Measurements from ENCODE around the gene SATB2.

SATB2 gene

DNA sequence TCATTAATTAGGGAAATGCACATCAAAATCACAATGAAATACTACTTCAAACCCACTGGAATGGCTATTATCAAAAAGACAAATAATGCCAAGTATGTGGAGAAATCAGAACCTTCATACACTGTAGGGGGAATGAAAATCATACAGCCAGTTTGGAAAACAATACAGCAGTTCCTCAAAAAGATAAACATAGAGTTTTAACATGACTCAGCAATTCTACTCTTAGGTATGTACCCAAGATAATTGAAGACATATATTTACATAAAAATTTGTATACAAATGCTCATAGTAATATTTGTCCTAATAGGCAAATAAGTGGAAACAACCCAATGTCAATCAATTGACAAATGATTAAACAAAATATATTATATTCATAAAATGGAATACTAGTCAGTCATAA, 45.4 kb upstream of the SATB2 start:
- no peak for ATAC-seq
- TF ChIP-seq ZFP3 (CRISPR knock-in tag; IDR thresholded peaks at IDR 0.05), result no peak
- TF ChIP-seq BACH2 (CRISPR knock-in tag; IDR thresholded peaks at IDR 0.05; ENCODE audit: borderline replicate concordance), result no peak
- TF ChIP-seq, protein P1, sequence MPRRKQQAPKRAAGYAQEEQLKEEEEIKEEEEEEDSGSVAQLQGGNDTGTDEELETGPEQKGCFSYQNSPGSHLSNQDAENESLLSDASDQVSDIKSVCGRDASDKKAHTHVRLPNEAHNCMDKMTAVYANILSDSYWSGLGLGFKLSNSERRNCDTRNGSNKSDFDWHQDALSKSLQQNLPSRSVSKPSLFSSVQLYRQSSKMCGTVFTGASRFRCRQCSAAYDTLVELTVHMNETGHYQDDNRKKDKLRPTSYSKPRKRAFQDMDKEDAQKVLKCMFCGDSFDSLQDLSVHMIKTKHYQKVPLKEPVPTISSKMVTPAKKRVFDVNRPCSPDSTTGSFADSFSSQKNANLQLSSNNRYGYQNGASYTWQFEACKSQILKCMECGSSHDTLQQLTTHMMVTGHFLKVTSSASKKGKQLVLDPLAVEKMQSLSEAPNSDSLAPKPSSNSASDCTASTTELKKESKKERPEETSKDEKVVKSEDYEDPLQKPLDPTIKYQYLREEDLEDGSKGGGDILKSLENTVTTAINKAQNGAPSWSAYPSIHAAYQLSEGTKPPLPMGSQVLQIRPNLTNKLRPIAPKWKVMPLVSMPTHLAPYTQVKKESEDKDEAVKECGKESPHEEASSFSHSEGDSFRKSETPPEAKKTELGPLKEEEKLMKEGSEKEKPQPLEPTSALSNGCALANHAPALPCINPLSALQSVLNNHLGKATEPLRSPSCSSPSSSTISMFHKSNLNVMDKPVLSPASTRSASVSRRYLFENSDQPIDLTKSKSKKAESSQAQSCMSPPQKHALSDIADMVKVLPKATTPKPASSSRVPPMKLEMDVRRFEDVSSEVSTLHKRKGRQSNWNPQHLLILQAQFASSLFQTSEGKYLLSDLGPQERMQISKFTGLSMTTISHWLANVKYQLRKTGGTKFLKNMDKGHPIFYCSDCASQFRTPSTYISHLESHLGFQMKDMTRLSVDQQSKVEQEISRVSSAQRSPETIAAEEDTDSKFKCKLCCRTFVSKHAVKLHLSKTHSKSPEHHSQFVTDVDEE (CRISPR knock-in tag; IDR thresholded peaks at IDR 0.05), result no peak
- no peak for TF ChIP-seq ZNF70 (CRISPR knock-in tag; IDR thresholded peaks at IDR 0.05)
- TF ChIP-seq, protein P2, sequence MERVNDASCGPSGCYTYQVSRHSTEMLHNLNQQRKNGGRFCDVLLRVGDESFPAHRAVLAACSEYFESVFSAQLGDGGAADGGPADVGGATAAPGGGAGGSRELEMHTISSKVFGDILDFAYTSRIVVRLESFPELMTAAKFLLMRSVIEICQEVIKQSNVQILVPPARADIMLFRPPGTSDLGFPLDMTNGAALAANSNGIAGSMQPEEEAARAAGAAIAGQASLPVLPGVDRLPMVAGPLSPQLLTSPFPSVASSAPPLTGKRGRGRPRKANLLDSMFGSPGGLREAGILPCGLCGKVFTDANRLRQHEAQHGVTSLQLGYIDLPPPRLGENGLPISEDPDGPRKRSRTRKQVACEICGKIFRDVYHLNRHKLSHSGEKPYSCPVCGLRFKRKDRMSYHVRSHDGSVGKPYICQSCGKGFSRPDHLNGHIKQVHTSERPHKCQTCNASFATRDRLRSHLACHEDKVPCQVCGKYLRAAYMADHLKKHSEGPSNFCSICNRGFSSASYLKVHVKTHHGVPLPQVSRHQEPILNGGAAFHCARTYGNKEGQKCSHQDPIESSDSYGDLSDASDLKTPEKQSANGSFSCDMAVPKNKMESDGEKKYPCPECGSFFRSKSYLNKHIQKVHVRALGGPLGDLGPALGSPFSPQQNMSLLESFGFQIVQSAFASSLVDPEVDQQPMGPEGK (CRISPR knock-in tag; IDR thresholded peaks at IDR 0.05; ENCODE audit: borderline replicate concordance), result no peak
- TF ChIP-seq GLIS3 (CRISPR knock-in tag; IDR thresholded peaks at IDR 0.05), result no peak
- no peak for TF ChIP-seq PPARA (CRISPR knock-in tag; IDR thresholded peaks at IDR 0.05; ENCODE audit: borderline replicate concordance)
- TF ChIP-seq TCF4 (CRISPR knock-in tag; IDR thresholded peaks at IDR 0.05; ENCODE audit: borderline replicate concordance), result no peak

DNA sequence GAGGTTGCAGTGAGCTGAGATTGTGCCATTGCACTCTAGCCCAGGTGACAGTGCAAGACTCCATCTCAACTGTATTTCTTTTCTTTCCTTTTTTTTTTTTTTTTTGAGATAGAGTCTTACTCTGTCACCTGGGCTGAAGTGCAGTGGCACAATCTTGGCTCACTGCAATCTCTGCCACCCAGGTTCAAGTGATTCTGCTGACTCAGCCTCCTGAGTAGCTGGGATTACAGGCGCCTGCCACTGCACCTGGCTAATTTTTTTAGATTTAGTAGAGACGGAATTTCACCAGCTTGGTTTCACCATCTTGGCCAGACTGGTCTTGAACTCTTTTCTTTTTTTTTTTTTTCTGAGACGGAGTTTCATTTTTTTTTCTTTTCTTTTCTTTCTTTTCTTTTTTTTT, 41.3 kb upstream of the SATB2 start:
- TF ChIP-seq, protein P3, sequence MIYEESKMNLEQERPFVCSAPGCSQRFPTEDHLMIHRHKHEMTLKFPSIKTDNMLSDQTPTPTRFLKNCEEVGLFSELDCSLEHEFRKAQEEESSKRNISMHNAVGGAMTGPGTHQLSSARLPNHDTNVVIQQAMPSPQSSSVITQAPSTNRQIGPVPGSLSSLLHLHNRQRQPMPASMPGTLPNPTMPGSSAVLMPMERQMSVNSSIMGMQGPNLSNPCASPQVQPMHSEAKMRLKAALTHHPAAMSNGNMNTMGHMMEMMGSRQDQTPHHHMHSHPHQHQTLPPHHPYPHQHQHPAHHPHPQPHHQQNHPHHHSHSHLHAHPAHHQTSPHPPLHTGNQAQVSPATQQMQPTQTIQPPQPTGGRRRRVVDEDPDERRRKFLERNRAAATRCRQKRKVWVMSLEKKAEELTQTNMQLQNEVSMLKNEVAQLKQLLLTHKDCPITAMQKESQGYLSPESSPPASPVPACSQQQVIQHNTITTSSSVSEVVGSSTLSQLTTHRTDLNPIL (CRISPR knock-in tag; IDR thresholded peaks at IDR 0.05; ENCODE audit: low read depth), result no peak
- TF ChIP-seq ISL1 (CRISPR knock-in tag; IDR thresholded peaks at IDR 0.05) (no peak), ZC3H10 (CRISPR knock-in tag; IDR thresholded peaks at IDR 0.05) (no peak), ARNTL (CRISPR knock-in tag; IDR thresholded peaks at IDR 0.05; ENCODE audit: borderline replicate concordance, low read depth) (no peak), TOX (CRISPR knock-in tag; IDR thresholded peaks at IDR 0.05; ENCODE audit: borderline replicate concordance) (no peak), ZNF70 (CRISPR knock-in tag; IDR thresholded peaks at IDR 0.05) (no peak), ZNF8 (CRISPR knock-in tag; IDR thresholded peaks at IDR 0.05) (no peak), ZFP3 (CRISPR knock-in tag; IDR thresholded peaks at IDR 0.05) (no peak), BACH2 (CRISPR knock-in tag; IDR thresholded peaks at IDR 0.05; ENCODE audit: borderline replicate concordance) (no peak), ZNF565 (CRISPR knock-in tag; conservative IDR thresholded peaks at IDR 0.05; ENCODE audit: low read depth) (no peak), CSDC2 (CRISPR knock-in tag; IDR thresholded peaks at IDR 0.05) (no peak), OSR1 (CRISPR knock-in tag; IDR thresholded peaks at IDR 0.05) (no peak)
- TF ChIP-seq, protein P2 (CRISPR knock-in tag; IDR thresholded peaks at IDR 0.05; ENCODE audit: borderline replicate concordance), result no peak
- no peak for ATAC-seq

DNA sequence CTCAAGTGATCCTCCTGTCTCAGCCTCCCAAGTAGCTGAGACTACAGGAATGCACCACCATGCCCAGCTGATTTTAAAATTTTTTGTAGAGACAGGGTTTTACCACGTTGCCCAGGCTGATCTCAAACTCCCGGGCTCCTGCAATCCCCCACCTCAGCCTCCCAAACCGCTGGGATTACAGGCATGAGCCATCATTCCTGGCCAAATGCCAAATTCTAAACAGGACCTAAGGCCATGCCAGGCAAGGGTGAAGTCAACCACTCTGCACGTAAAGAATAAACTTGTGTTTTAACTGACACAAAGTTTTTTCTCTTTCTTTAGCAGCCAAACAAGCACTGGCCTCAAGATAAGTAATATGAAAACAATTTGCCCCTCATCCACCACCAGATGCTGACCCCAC, 37.4 kb upstream of the SATB2 start:
- no peak for TF ChIP-seq ISL1 (CRISPR knock-in tag; IDR thresholded peaks at IDR 0.05)
- TF ChIP-seq TCF4 (CRISPR knock-in tag; IDR thresholded peaks at IDR 0.05; ENCODE audit: borderline replicate concordance), result no peak
- no peak for TF ChIP-seq ZNF8 (CRISPR knock-in tag; IDR thresholded peaks at IDR 0.05)
- no peak for TF ChIP-seq OSR1 (CRISPR knock-in tag; IDR thresholded peaks at IDR 0.05)
- no peak for ATAC-seq

DNA sequence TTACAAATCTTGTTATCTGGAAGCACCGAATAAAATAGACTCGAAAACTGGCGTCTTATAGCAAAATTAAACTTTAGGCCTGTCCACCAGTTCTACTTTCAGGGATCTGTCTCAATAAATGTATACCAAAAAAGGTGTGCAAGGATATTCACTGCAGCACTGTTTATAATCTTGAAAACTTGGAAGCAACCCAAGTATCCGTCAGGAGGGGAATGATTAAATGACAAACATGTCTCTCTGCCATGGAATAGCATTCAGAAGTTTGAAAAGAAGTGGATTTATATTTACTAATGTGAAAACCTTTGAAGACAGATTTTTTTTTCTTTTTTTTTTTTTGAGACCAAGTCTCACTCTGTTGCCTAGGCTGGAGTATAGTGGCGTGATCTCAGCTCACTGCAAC, 32.3 kb upstream of the SATB2 start:
- TF ChIP-seq SNAI2 (CRISPR knock-in tag; IDR thresholded peaks at IDR 0.05) (no peak), ZNF8 (CRISPR knock-in tag; IDR thresholded peaks at IDR 0.05) (no peak), ZNF565 (CRISPR knock-in tag; conservative IDR thresholded peaks at IDR 0.05; ENCODE audit: low read depth) (no peak)
- TF ChIP-seq, protein P2 (CRISPR knock-in tag; IDR thresholded peaks at IDR 0.05; ENCODE audit: borderline replicate concordance), result no peak
- no peak for ATAC-seq

All from SK-N-SH treated with all-trans-retinoic acid at 6 μM for 48 hours (cell line).